Activated CD8-positive, alpha-beta memory T cell treated with anti-CD3 and anti-CD28 coated beads, Interleukin-2, amount 50 U/mL, for 4 hours (primary cell): ENCODE measurements around the gene CEACAM6.

ENCODE experiments used
- DNase-seq: peaks from one replicate; pipeline ENCODE4 v3.0.0-alpha.2; 2020

The CEACAM6 gene

GRCh38 chr19:41801031-41801430, 45.7 kb downstream of the CEACAM6 start:
- DNase-seq, result no peak

- DNase-seq, result no peak
Observed at GRCh38 chr19:41801792-41802211, 46.5 kb downstream of the CEACAM6 start.

GRCh38 chr19:41802770-41803169, 47.4 kb downstream of the CEACAM6 start:
- no peak for DNase-seq

- DNase-seq, result no peak
Observed at GRCh38 chr19:41804336-41804735, 49.0 kb downstream of the CEACAM6 start.

GRCh38 chr19:41807176-41807575, 51.8 kb downstream of the CEACAM6 start:
- no peak for DNase-seq

- DNase-seq, result no peak
Observed at GRCh38 chr19:41808663-41809566, 53.6 kb downstream of the CEACAM6 start.

- no peak for DNase-seq
Observed at GRCh38 chr19:41810301-41810700, 55.0 kb downstream of the CEACAM6 start.

- DNase-seq, result no peak
Observed at GRCh38 chr19:41811036-41811435, 55.7 kb downstream of the CEACAM6 start.

- no peak for DNase-seq
Observed at GRCh38 chr19:41811981-41812380, 56.7 kb downstream of the CEACAM6 start.

GRCh38 chr19:41813911-41814310, 58.6 kb downstream of the CEACAM6 start:
- DNase-seq, result no peak

GRCh38 chr19:41815301-41815700, 60.0 kb downstream of the CEACAM6 start:
- no peak for DNase-seq

GRCh38 chr19:41816761-41817160, 61.4 kb downstream of the CEACAM6 start:
- no peak for DNase-seq

- DNase-seq, result peak; percentile 43
Observed at GRCh38 chr19:41821003-41821735, 65.8 kb downstream of the CEACAM6 start.
